HEK293 (cell line): ENCODE data around the gene PHF5A.

ENCODE experiments used
- GLI2 ChIP-seq: fragments of 450-650 bp; formaldehyde crosslinking; IDR thresholded peaks from 2 replicates; pipeline ENCODE4; 2017; ENCODE audit warnings: missing biosample characterization, missing genetic modification characterization, low read depth, borderline replicate concordance
- SETDB1 ChIP-seq: IDR thresholded peaks from one replicate; pipeline ENCODE4 v1.6.1; 2017; ENCODE audit warnings: mild to moderate bottlenecking, low read length, moderate library complexity, mixed read lengths; ENCODE audit not compliant: insufficient read length
- SP7 ChIP-seq: fragments of 450-650 bp; formaldehyde crosslinking; IDR thresholded peaks from 2 replicates; pipeline ENCODE4 v1.5.1; 2016; ENCODE audit warnings: missing biosample characterization, missing genetic modification characterization
- ZFP37 ChIP-seq: fragments of 450-650 bp; formaldehyde crosslinking; IDR thresholded peaks from 2 replicates; pipeline ENCODE4 v1.5.1; 2016; ENCODE audit warnings: missing biosample characterization, missing genetic modification characterization
- ZNF140 ChIP-seq: fragments of 450-650 bp; formaldehyde crosslinking; IDR thresholded peaks from 2 replicates; pipeline ENCODE4 v1.5.1; 2016; ENCODE audit warnings: missing biosample characterization, missing genetic modification characterization
- ZNF19 ChIP-seq: fragments of 450-650 bp; formaldehyde crosslinking; IDR thresholded peaks from 2 replicates; pipeline ENCODE4; 2016; ENCODE audit warnings: missing biosample characterization, missing genetic modification characterization, low read depth
- ZNF202 ChIP-seq: fragments of 450-650 bp; formaldehyde crosslinking; IDR thresholded peaks from 2 replicates; pipeline ENCODE4 v1.5.1; 2016; ENCODE audit warnings: missing biosample characterization, missing genetic modification characterization, borderline replicate concordance
- ZNF248 ChIP-seq: fragments of 450-650 bp; formaldehyde crosslinking; IDR thresholded peaks from 2 replicates; pipeline ENCODE4 v1.5.1; 2017; ENCODE audit warnings: missing biosample characterization, missing genetic modification characterization
- ZNF48 ChIP-seq: fragments of 450-650 bp; formaldehyde crosslinking; IDR thresholded peaks from 2 replicates; pipeline ENCODE4 v1.5.1; 2016; ENCODE audit warnings: missing biosample characterization, missing genetic modification characterization
- ZNF521 ChIP-seq: fragments of 450-650 bp; formaldehyde crosslinking; IDR thresholded peaks from 2 replicates; pipeline ENCODE4 v1.5.1; 2017; ENCODE audit warnings: missing biosample characterization, mild to moderate bottlenecking, missing genetic modification characterization
- ZNF560 ChIP-seq: fragments of 450-650 bp; formaldehyde crosslinking; IDR thresholded peaks from 2 replicates; pipeline ENCODE4 v1.5.1; 2017; ENCODE audit warnings: missing biosample characterization, missing genetic modification characterization, borderline replicate concordance
- ZNF585B ChIP-seq: fragments of 450-650 bp; formaldehyde crosslinking; IDR thresholded peaks from 2 replicates; pipeline ENCODE4 v1.5.1; 2016; ENCODE audit warnings: missing biosample characterization, missing genetic modification characterization
- ZNF596 ChIP-seq: fragments of 450-650 bp; IDR thresholded peaks from 2 replicates; pipeline ENCODE4 v1.5.0; 2018; ENCODE audit warnings: missing biosample characterization, mild to moderate bottlenecking, missing genetic modification characterization, moderate library complexity
- ZSCAN16 ChIP-seq: fragments of 450-650 bp; formaldehyde crosslinking; IDR thresholded peaks from 2 replicates; pipeline ENCODE4 v1.5.1; 2016; ENCODE audit warnings: missing biosample characterization, missing genetic modification characterization
- TF ChIP-seq, protein P1 (sequence below): fragments of 450-650 bp; formaldehyde crosslinking; IDR thresholded peaks from 2 replicates; pipeline ENCODE4 v1.5.1; 2017; ENCODE audit warnings: missing biosample characterization, missing genetic modification characterization
- TF ChIP-seq, protein P2 (sequence below): fragments of 450-650 bp; formaldehyde crosslinking; IDR thresholded peaks from 2 replicates; pipeline ENCODE4 v1.5.1; 2016; ENCODE audit warnings: missing biosample characterization, missing genetic modification characterization, low read depth
- TF ChIP-seq, protein P3 (sequence below): fragments of 450-650 bp; formaldehyde crosslinking; IDR thresholded peaks from 2 replicates; pipeline ENCODE4 v1.5.1; 2016; ENCODE audit warnings: missing biosample characterization, missing genetic modification characterization, low read depth
- TF ChIP-seq, protein P4 (sequence below): fragments of 450-650 bp; formaldehyde crosslinking; IDR thresholded peaks from 2 replicates; pipeline ENCODE4 v1.5.1; 2016; ENCODE audit warnings: missing biosample characterization, missing genetic modification characterization
- TF ChIP-seq, protein P5 (sequence below): fragments of 450-650 bp; formaldehyde crosslinking; IDR thresholded peaks from 2 replicates; pipeline ENCODE4 v1.5.1; 2016; ENCODE audit warnings: missing biosample characterization, missing genetic modification characterization
- TF ChIP-seq, protein P6 (sequence below): fragments of 450-650 bp; formaldehyde crosslinking; IDR thresholded peaks from 2 replicates; pipeline ENCODE4; 2016; ENCODE audit warnings: missing biosample characterization, missing genetic modification characterization
- TF ChIP-seq, protein P7 (sequence below): fragments of 450-650 bp; formaldehyde crosslinking; IDR thresholded peaks from 2 replicates; pipeline ENCODE4 v1.5.1; 2017; ENCODE audit warnings: missing biosample characterization, missing genetic modification characterization
- TF ChIP-seq, protein P8 (sequence below): fragments of 450-650 bp; formaldehyde crosslinking; IDR thresholded peaks from 2 replicates; pipeline ENCODE4 v1.5.1; 2016; ENCODE audit warnings: missing biosample characterization, missing genetic modification characterization

PHF5A gene

DNA sequence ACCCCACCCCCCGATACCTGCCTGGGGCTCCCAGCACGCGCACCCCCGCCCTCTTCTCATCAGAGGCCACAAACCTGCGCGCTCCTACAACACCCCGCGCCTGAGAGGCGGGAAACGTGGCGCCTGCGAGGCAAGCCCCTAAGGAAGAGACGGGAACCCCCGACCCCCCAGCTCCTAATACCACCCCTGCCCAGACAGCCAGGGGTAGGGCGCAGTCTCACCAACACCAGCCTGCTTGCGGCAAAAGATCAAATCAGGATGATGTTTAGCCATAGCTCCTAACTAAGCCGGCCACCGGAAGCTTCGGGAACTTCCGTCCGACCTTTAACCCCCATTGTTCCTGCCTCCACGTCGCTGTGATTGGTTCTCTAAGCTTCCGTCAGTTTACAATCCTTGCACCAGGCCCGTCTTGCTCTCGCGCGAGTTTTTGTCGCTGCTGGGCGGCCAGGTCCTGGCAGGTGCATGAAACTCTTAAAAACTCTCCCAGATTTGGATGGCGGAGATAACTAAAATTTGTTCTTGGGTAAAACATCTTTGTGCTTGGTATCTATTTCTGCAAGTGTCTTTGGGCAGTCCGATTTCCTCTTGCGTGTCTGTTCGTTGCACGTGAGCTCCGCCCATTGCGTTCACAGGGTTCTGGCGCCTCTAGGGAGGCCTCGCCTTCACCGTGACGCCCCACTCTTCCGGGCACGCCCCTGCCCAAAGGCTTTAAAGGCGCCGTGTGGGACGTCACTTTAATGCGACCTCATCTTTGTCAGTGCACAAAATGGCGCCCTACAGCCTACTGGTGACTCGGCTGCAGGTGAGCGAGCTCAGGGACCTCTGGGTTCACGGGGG is at the start of gene PHF5A, which contains the start of gene ACO2 (continued):
- no peak for TF ChIP-seq ZNF48 (tag by site-specific recombination)
- TF ChIP-seq ZNF19 (tag by site-specific recombination) = no peak
- TF ChIP-seq ZNF521 (tag by site-specific recombination) = no peak
- no peak for TF ChIP-seq ZFP37 (tag by site-specific recombination)
- TF ChIP-seq ZNF202 (tag by site-specific recombination) = no peak
- TF ChIP-seq, protein P1, sequence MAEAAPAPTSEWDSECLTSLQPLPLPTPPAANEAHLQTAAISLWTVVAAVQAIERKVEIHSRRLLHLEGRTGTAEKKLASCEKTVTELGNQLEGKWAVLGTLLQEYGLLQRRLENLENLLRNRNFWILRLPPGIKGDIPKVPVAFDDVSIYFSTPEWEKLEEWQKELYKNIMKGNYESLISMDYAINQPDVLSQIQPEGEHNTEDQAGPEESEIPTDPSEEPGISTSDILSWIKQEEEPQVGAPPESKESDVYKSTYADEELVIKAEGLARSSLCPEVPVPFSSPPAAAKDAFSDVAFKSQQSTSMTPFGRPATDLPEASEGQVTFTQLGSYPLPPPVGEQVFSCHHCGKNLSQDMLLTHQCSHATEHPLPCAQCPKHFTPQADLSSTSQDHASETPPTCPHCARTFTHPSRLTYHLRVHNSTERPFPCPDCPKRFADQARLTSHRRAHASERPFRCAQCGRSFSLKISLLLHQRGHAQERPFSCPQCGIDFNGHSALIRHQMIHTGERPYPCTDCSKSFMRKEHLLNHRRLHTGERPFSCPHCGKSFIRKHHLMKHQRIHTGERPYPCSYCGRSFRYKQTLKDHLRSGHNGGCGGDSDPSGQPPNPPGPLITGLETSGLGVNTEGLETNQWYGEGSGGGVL = no peak
- no peak for TF ChIP-seq GLI2 (tag by site-specific recombination)
- TF ChIP-seq ZNF248 (tag by site-specific recombination) = no peak
- TF ChIP-seq, protein P2, sequence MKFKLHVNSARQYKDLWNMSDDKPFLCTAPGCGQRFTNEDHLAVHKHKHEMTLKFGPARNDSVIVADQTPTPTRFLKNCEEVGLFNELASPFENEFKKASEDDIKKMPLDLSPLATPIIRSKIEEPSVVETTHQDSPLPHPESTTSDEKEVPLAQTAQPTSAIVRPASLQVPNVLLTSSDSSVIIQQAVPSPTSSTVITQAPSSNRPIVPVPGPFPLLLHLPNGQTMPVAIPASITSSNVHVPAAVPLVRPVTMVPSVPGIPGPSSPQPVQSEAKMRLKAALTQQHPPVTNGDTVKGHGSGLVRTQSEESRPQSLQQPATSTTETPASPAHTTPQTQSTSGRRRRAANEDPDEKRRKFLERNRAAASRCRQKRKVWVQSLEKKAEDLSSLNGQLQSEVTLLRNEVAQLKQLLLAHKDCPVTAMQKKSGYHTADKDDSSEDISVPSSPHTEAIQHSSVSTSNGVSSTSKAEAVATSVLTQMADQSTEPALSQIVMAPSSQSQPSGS (tag by site-specific recombination) = peak; percentile 55; the same call in 1 of the 2 replicates
- TF ChIP-seq ZSCAN16 (tag by site-specific recombination) = no peak
- TF ChIP-seq, protein P3, sequence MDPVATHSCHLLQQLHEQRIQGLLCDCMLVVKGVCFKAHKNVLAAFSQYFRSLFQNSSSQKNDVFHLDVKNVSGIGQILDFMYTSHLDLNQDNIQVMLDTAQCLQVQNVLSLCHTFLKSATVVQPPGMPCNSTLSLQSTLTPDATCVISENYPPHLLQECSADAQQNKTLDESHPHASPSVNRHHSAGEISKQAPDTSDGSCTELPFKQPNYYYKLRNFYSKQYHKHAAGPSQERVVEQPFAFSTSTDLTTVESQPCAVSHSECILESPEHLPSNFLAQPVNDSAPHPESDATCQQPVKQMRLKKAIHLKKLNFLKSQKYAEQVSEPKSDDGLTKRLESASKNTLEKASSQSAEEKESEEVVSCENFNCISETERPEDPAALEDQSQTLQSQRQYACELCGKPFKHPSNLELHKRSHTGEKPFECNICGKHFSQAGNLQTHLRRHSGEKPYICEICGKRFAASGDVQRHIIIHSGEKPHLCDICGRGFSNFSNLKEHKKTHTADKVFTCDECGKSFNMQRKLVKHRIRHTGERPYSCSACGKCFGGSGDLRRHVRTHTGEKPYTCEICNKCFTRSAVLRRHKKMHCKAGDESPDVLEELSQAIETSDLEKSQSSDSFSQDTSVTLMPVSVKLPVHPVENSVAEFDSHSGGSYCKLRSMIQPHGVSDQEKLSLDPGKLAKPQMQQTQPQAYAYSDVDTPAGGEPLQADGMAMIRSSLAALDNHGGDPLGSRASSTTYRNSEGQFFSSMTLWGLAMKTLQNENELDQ (tag by site-specific recombination) = no peak
- no peak for TF ChIP-seq ZNF140 (tag by site-specific recombination)
- TF ChIP-seq SP7 (tag by site-specific recombination) = peak; percentile 88
- TF ChIP-seq, protein P4, sequence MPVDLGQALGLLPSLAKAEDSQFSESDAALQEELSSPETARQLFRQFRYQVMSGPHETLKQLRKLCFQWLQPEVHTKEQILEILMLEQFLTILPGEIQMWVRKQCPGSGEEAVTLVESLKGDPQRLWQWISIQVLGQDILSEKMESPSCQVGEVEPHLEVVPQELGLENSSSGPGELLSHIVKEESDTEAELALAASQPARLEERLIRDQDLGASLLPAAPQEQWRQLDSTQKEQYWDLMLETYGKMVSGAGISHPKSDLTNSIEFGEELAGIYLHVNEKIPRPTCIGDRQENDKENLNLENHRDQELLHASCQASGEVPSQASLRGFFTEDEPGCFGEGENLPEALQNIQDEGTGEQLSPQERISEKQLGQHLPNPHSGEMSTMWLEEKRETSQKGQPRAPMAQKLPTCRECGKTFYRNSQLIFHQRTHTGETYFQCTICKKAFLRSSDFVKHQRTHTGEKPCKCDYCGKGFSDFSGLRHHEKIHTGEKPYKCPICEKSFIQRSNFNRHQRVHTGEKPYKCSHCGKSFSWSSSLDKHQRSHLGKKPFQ (tag by site-specific recombination) = no peak
- TF ChIP-seq ZNF560 (tag by site-specific recombination) = no peak
- TF ChIP-seq, protein P5, sequence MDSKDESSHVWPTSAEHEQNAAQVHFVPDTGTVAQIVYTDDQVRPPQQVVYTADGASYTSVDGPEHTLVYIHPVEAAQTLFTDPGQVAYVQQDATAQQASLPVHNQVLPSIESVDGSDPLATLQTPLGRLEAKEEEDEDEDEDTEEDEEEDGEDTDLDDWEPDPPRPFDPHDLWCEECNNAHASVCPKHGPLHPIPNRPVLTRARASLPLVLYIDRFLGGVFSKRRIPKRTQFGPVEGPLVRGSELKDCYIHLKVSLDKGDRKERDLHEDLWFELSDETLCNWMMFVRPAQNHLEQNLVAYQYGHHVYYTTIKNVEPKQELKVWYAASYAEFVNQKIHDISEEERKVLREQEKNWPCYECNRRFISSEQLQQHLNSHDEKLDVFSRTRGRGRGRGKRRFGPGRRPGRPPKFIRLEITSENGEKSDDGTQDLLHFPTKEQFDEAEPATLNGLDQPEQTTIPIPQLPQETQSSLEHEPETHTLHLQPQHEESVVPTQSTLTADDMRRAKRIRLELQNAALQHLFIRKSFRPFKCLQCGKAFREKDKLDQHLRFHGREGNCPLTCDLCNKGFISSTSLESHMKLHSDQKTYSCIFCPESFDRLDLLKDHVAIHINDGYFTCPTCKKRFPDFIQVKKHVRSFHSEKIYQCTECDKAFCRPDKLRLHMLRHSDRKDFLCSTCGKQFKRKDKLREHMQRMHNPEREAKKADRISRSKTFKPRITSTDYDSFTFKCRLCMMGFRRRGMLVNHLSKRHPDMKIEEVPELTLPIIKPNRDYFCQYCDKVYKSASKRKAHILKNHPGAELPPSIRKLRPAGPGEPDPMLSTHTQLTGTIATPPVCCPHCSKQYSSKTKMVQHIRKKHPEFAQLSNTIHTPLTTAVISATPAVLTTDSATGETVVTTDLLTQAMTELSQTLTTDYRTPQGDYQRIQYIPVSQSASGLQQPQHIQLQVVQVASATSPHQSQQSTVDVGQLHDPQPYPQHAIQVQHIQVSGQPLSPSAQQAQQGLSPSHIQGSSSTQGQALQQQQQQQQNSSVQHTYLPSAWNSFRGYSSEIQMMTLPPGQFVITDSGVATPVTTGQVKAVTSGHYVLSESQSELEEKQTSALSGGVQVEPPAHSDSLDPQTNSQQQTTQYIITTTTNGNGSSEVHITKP (tag by site-specific recombination) = peak; percentile 68
- TF ChIP-seq, protein P6, sequence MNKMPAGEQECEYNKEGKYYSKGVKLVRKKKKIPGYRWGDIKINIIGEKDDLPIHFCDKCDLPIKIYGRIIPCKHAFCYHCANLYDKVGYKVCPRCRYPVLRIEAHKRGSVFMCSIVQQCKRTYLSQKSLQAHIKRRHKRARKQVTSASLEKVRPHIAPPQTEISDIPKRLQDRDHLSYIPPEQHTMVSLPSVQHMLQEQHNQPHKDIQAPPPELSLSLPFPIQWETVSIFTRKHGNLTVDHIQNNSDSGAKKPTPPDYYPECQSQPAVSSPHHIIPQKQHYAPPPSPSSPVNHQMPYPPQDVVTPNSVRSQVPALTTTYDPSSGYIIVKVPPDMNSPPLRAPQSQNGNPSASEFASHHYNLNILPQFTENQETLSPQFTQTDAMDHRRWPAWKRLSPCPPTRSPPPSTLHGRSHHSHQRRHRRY (tag by site-specific recombination) = no peak
- TF ChIP-seq SETDB1 = no peak
- no peak for TF ChIP-seq ZNF596
- TF ChIP-seq, protein P7, sequence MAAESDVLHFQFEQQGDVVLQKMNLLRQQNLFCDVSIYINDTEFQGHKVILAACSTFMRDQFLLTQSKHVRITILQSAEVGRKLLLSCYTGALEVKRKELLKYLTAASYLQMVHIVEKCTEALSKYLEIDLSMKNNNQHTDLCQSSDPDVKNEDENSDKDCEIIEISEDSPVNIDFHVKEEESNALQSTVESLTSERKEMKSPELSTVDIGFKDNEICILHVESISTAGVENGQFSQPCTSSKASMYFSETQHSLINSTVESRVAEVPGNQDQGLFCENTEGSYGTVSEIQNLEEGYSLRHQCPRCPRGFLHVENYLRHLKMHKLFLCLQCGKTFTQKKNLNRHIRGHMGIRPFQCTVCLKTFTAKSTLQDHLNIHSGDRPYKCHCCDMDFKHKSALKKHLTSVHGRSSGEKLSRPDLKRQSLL (tag by site-specific recombination) = no peak
- TF ChIP-seq, protein P8, sequence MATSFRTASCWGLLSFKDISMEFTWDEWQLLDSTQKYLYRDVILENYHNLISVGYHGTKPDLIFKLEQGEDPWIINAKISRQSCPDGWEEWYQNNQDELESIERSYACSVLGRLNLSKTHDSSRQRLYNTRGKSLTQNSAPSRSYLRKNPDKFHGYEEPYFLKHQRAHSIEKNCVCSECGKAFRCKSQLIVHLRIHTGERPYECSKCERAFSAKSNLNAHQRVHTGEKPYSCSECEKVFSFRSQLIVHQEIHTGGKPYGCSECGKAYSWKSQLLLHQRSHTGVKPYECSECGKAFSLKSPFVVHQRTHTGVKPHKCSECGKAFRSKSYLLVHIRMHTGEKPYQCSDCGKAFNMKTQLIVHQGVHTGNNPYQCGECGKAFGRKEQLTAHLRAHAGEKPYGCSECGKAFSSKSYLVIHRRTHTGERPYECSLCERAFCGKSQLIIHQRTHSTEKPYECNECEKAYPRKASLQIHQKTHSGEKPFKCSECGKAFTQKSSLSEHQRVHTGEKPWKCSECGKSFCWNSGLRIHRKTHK (tag by site-specific recombination) = no peak
- no peak for TF ChIP-seq ZNF585B (tag by site-specific recombination)
